Stomach smooth muscle (tissue), 2 donors: Measurements from ENCODE around the gene FAM3D.

ENCODE experiments used
- H3K27ac ChIP-seq: one replicate; pipeline ENCODE4 v1.7.0; 2013; ENCODE audit warnings: mild to moderate bottlenecking, low read length, inconsistent platforms
- H3K27me3 ChIP-seq, 2 donors: one replicate each; pipeline ENCODE4 v1.7.0; 2013; ENCODE audit warnings: low read length in 2 of 2; ENCODE audit not compliant: insufficient read depth in 2 of 2, control insufficient read depth in 1 of 2
- H3K36me3 ChIP-seq, 2 donors: one replicate each; pipeline ENCODE4 v1.7.0; 2013; ENCODE audit warnings: low read length in 2 of 2; ENCODE audit not compliant: control insufficient read depth in 2 of 2, insufficient read depth in 2 of 2
- H3K4me1 ChIP-seq: one replicate; pipeline ENCODE4 v1.7.0; 2013; ENCODE audit warnings: low read length; ENCODE audit not compliant: control insufficient read depth, insufficient read depth
- H3K4me3 ChIP-seq, 2 donors: one replicate each; pipeline ENCODE4 v1.7.0; 2013; ENCODE audit warnings: low read length in 2 of 2
- H3K9ac ChIP-seq, 2 donors: one replicate each; pipeline ENCODE4 v1.7.0; 2013; ENCODE audit warnings: low read length in 2 of 2, mild to moderate bottlenecking in 1 of 2
- H3K9me3 ChIP-seq, 2 donors: one replicate each; pipeline ENCODE4 v1.7.0; 2013; ENCODE audit warnings: low read length in 2 of 2; ENCODE audit not compliant: control insufficient read depth in 2 of 2
- donor health status: healthy.
- donor health status: Pancreatic carcinoma.

Gene FAM3D

DNA sequence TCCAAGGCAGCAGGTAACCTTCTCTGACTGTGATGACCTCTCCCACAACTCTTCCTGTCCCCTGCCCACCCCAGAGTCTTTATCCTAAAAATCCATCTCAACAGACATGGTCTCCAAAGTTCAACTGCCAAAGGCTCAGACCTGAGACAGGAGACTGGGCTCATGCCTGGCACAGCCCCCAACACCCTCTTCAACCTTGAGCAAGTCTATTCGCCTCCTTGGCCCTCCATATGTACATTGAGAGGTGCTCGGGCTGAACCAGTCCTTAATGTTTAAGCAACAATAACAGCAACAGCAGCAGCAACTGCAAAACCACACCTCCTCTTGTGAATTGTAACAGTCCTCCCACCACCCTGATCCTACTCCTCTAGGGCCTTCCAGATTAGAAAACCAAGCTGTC, 9.9 kb downstream of the FAM3D start:
- no peak overlapping the region for H3K4me3 ChIP-seq
- no peak overlapping the region for H3K27ac ChIP-seq
- H3K9me3 ChIP-seq = no peaks in the 10 kb centered on the region
- no peaks in the 10 kb centered on the region for H3K4me1 ChIP-seq
- no peaks in the 10 kb centered on the region for H3K36me3 ChIP-seq
- H3K9ac ChIP-seq = no peak overlapping the region
- peaks cover 0 to 2% of the 10 kb centered on the region in 2 donors for H3K27me3 ChIP-seq

GRCh38 chr3:58654466-58654865, 12.1 kb downstream of the FAM3D start:
- Histone ChIP-seq H3K36me3 (no peaks in the 10 kb centered on the region), H3K4me1 (no peaks in the 10 kb centered on the region), H3K4me3 (no peak overlapping the region), H3K9ac (no peak overlapping the region), H3K9me3 (no peaks in the 10 kb centered on the region), H3K27ac (no peak overlapping the region), H3K27me3 (peaks cover 0 to 2% of the 10 kb centered on the region in 2 donors)

DNA sequence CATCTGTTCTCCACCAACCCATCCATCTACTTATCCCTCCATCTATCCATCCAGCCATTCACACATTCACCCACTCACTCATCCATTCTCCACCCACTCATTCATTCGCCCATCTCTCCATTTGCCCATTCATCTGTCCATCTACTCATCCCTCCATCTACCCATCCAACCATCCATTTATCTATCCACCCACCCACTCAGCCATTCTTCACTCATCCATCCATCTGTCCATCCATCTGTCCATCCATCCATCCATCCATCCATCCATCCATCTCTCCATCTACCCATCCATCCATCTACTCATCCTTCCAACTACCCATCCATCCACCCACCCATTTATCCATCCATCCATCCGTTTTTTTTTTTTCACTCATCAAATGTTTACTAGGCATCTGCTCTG, 13.9 kb downstream of the FAM3D start:
- no peak overlapping the region for H3K4me3 ChIP-seq
- H3K9ac ChIP-seq = no peak overlapping the region
- peaks cover 0 to 2% of the 10 kb centered on the region in 2 donors for H3K27me3 ChIP-seq
- no peaks in the 10 kb centered on the region for H3K36me3 ChIP-seq
- H3K27ac ChIP-seq = no peak overlapping the region
- H3K9me3 ChIP-seq = peaks cover 3 to 4% of the 10 kb centered on the region in 2 donors
- H3K4me1 ChIP-seq = no peaks in the 10 kb centered on the region

GRCh38 chr3:58651276-58651675, 15.3 kb downstream of the FAM3D start:
- Histone ChIP-seq H3K4me3 (no peak overlapping the region), H3K27ac (no peak overlapping the region), H3K27me3 (peaks cover 0 to 2% of the 10 kb centered on the region in 2 donors), H3K36me3 (no peaks in the 10 kb centered on the region), H3K9ac (no peak overlapping the region), H3K9me3 (peaks cover 3 to 4% of the 10 kb centered on the region in 2 donors), H3K4me1 (no peaks in the 10 kb centered on the region)

DNA sequence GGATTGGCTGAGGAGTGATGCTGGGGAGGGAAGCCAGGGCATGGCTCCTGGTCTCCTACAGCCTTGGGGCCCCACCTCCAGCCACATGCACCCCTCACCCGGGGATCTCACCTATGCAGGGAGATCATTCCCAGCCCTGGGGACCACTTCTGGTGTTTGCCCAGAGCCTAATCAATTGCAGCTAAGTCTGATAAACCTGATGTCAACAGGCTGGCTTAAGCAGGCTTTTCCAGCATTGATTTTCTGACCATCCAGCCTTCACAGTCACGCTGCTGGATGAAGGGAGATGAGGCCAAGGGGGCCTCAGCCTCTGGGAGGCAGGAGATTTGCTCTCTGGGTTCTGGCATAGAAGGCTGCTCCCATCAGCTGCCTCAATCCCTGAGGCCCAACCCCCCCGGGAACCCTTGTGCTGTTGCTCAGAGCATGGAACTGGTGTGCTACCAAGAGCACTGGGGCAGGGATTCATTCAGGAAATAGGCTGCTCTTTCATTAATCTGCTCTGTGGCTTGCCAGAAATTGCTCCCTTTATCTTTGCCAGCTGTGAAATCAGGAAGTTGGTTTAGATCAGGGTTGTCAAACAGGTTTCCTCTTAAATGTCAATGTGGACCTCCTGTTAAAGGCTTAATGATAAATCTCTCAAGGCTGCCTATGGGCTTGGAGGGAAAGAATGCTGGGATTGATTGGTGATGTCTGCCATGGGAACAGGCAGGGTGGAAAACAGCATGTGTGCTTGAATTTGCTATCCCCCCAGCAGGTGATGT, 19.0 kb downstream of the FAM3D start:
- Histone ChIP-seq H3K36me3 (no peaks in the 10 kb centered on the region), H3K4me1 (no peaks in the 10 kb centered on the region), H3K9me3 (peaks cover 3 to 4% of the 10 kb centered on the region in 2 donors), H3K4me3 (no peak overlapping the region), H3K27ac (no peak overlapping the region), H3K9ac (no peak overlapping the region), H3K27me3 (no peaks in the 10 kb centered on the region)

DNA sequence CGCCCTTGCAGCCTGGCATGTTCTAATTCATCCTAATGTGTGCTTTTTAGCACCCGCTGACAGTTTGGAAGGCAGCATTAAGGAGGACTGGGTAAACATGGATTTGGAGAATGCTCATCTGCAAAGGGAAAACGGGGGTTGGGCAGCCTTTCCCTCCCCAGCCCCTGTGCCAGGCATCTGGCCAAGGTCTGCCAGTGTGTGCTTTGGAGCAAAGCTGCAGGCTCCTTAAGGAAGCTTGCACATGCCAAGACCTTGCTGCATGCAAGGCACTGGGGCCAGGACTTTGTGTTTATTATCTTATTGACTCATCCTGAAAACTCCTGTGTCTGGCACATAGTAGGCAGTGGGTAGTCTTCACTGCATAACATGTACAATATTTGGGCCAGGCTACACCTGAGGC, 20.1 kb downstream of the FAM3D start:
- H3K4me3 ChIP-seq = no peak overlapping the region
- H3K4me1 ChIP-seq = no peaks in the 10 kb centered on the region
- H3K27ac ChIP-seq = no peak overlapping the region
- H3K36me3 ChIP-seq = no peaks in the 10 kb centered on the region
- H3K9me3 ChIP-seq = peaks cover 3 to 4% of the 10 kb centered on the region in 2 donors
- no peak overlapping the region for H3K9ac ChIP-seq
- H3K27me3 ChIP-seq = no peaks in the 10 kb centered on the region

- Histone ChIP-seq H3K4me3 (no peak overlapping the region), H3K9ac (no peak overlapping the region), H3K4me1 (peaks cover 2% of the 10 kb centered on the region), H3K27ac (no peak overlapping the region), H3K27me3 (no peaks in the 10 kb centered on the region), H3K9me3 (peaks cover 3 to 4% of the 10 kb centered on the region in 2 donors), H3K36me3 (no peaks in the 10 kb centered on the region)
Measured at GRCh38 chr3:58645726-58646125, 20.8 kb downstream of the FAM3D start.

DNA sequence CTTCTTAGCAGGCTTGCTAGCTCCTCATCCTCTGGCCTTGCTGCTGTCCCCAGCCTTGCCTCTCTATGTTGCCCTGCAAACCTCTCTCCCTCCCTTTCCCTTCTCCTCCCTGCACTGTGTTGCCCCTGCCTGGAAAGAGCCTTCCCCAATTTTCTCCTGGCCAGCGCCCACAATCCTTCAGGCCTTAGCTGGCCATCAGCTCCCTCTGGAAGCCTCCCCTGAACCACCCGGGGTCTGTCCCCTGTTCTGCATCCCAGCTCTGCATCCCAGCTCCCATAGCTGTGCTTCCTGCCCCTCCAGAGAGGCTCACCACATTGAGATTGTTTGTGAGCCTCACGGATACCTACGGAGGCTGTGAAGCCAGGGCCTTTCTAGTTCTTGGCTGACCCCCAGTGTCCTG, 23.7 kb downstream of the FAM3D start:
- no peaks in the 10 kb centered on the region for H3K36me3 ChIP-seq
- no peak overlapping the region for H3K27ac ChIP-seq
- H3K9ac ChIP-seq = no peak overlapping the region
- H3K27me3 ChIP-seq = no peaks in the 10 kb centered on the region
- no peak overlapping the region for H3K4me3 ChIP-seq
- peaks cover 0 to 1% of the 10 kb centered on the region in 2 donors for H3K9me3 ChIP-seq
- peaks cover 2% of the 10 kb centered on the region for H3K4me1 ChIP-seq

DNA sequence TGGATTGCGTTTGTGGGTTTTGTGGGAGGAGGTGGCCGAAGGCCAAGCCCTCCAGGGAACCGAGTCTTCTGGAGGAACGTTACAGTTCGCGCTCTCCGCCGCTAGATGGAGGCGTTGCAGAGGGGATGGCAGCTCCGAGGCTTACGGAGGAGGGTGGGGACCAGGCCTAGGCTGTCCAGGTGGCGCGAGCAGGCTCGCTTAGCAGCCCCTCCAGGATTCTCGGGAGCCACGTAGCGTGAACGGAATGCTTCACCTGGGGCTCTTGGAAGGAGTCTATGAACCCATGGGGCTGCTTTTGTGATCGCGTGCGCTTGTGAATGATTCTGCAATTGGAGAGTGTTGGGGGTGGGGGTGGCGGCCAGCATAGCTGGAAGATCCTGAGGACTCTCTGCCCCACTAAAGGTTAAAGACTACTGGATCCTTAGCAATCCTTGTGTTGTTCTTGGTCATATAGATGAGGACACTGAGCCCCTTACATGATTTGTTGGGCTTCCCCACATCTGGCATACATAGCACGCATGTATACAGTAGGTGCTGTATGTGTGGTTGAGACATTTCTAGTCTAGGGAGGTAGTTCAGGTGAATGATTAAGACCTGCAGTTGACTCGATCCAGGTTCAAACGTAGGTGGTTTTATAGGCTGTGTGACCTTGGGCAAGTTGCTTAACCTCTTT, 25.7 kb downstream of the FAM3D start:
- no peaks in the 10 kb centered on the region for H3K36me3 ChIP-seq
- H3K9ac ChIP-seq = no peak overlapping the region

GRCh38 chr3:58639842-58640241, 26.7 kb downstream of the FAM3D start:
- peaks cover 2% of the 10 kb centered on the region for H3K4me1 ChIP-seq
- H3K27me3 ChIP-seq = peaks cover 0 to 2% of the 10 kb centered on the region in 2 donors
- no peaks in the 10 kb centered on the region for H3K36me3 ChIP-seq
- no peak overlapping the region for H3K4me3 ChIP-seq
- no peak overlapping the region for H3K9ac ChIP-seq
- H3K9me3 ChIP-seq = no peaks in the 10 kb centered on the region
- H3K27ac ChIP-seq = no peak overlapping the region

More for the DNA sequence above, 25.7 kb downstream of the FAM3D start:
- Histone ChIP-seq H3K9me3 (no peaks in the 10 kb centered on the region), H3K27ac (no peak overlapping the region), H3K27me3 (peaks cover 0 to 2% of the 10 kb centered on the region in 2 donors), H3K4me1 (peaks cover 2% of the 10 kb centered on the region), H3K4me3 (no peak overlapping the region)

DNA sequence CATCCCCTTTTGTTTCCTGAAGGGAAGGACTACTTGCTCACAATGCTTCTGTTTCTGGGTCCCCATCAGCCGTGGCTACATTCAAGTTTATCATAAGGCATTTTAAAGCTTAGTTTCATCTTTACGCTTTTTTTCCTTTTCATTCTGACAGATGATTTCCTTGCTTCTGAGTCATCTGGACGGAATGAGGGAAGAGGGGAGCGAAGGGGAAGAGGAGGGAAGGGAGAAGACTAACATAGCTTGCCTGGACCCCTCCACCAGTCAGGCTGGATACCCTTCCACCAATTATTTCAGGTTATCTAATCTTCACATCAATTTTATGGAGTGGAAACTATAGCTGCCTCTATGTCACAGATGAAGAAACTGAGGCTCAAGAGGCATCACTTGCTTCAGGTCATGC, 27.6 kb downstream of the FAM3D start:
- Histone ChIP-seq H3K9me3 (no peaks in the 10 kb centered on the region), H3K9ac (no peak overlapping the region), H3K4me3 (no peak overlapping the region), H3K4me1 (peaks cover 2% of the 10 kb centered on the region), H3K27ac (no peak overlapping the region), H3K36me3 (no peaks in the 10 kb centered on the region), H3K27me3 (peaks cover 0 to 2% of the 10 kb centered on the region in 2 donors)
